Stimulated activated CD4-positive, alpha-beta T cell treated with anti-CD3 and anti-CD28 coated beads, Interleukin-15, amount 100 ng/mL, for 24 hours (primary cell): ENCODE results near the gene FHL5.
A peak's percentile ranks its signal among the peaks of the same experiment; 100 is the strongest.
"Not testable (repeated sequence)": the region's sequence is repeated elsewhere in the genome, so short reads cannot be mapped to it uniquely, and the experiment has no call there.

Experiments used
- DNase-seq: peaks from one replicate; pipeline ENCODE4 v3.0.0-alpha.2; 2020

FHL5 gene, protein sequence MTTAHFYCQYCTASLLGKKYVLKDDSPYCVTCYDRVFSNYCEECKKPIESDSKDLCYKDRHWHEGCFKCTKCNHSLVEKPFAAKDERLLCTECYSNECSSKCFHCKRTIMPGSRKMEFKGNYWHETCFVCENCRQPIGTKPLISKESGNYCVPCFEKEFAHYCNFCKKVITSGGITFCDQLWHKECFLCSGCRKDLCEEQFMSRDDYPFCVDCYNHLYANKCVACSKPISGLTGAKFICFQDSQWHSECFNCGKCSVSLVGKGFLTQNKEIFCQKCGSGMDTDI

DNA sequence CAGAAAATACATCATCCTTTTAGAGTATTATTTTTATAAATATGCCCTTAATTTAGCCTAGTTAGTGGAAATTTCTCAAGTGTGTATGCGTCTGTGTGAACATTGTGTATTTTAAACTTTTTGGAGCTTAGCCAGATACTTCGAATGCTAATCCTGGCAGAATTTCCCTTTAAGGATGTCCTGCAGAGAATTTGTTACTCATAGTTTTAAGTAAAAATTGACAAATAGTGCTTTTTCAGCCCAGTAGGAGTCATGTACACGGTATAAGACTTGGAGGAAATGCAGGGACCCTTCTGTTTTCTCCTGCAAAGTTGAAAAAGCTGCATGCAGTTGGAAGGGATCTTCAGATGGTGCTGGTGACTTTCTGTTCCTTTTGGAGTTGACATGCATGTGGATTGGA, at the start of gene FHL5:
Gene FHL5, plus strand, starts transcription at position 243 of the 400 bp plus-strand sequence. CDS start 40,486 bp downstream, outside the sequence.
- DNase-seq, result no peak

DNA sequence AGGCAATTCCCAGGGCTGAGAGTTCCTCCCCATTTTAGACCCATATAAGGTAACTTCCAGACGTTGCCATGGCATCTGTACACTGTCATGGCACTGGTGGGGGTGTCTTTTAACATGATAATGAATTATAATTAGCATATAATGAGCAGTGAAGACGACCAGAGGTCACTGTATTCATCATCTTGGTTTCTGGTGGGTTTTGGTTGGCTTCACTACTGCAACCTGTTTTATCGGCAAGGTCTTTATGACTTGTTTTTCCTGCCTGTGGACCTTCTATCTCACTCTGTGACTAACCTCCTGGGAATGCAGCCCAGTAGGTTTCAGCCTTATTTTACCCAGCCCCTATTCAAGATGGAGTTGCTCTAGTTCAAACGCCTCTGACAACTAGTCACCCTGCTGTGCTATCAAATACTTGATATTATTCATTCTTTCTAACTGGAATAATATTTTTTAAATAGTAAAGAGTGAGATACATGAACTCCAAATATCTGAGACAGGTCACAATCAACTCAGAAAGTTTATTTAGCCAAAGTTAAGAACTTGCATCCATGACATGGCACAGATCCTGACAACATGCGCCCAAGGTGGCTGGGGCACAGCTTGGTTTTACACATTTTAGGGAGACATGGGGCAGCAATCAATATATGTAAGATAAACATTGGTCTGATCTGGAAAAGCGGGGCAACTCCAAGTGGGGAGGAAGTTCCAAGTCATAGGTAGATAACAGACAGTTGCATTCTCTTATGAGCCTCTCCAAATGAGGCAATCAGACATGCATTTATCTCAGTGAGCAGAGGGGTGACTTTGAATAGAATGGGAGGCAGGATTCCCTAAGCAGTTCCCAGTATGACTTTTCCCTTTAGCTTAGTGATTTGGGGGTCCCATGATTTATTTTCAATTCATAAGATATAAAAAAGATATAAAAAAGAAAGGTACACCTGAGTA, 42.5 kb upstream of the FHL5 start:
- DNase-seq, result no peak

- no peak for DNase-seq
These were observed 41.7 kb upstream of the FHL5 start for GRCh38 chr6:96521306-96521643.

DNA sequence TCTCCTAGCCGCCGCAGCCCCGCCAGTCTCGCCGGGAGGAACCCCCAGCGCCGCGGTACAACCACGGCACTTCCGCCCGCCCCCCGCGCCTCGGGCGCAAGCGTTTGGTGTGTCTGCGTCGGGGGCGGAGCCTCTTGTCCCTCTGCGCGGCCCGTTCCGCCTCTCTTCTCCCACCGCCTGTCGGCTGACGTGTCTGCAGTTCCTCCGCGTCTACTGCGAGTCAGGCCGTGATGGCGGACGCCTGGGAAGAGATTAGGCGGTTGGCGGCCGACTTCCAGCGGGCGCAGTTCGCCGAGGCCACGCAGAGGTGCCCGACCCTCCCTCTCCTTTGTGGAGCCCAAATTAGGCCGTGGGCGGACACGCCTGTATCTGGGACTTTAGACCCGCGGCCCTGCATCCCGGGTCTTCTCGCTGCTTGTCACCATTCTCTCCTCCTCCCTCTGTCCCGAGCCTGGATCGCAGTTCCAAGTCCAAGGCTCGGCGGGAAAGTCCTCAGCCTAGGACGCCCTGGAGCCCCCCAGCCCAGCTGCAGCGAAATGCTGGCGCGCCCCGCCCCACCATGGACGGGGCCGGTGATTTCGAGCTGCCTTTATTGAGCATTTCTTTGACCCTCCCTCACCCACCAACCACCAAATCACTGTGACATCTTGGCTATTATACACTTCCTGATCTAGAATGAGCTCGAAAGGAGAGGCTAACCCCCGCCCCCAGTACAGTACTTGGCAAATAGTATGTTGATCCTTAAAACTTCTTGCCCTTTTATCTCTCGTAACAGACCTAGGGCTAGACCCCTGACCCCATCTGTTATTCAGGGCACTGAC, 41.1 kb upstream of the FHL5 start, which contains the start of gene UFL1:
Gene UFL1, plus strand, starts transcription at position 163 of the 821 bp plus-strand sequence. Its CDS starts 68 bp downstream, at position 231.
- peak; percentile 95 for DNase-seq

DNA sequence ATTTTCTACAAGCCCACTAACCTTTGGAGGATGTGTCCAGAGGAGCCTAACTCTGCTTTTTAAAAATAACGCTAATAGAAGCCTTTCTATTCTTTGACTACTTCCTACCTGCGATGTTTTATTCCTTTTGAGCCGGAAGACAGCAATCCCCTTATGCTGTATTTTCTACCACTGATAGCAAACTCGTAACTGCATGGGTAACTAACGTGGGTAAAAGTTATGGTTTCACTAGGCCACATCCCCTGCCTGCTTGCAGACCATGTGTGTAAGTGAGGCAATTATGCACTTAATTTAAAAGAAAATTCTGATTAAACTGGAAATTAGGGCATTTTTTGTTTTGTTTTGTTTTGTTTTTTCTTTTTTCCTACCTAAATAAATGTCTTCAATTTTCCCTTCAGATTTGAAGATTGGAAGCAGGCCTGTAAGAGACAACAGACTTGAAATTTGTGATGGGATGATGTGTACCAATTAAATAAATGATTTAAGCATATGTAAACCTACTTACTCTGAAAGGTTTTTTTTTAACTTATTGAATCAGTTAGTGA, 40.4 kb upstream of the FHL5 start:
- peak; percentile 11 for DNase-seq

- no peak for DNase-seq
These were observed 34.7 kb upstream of the FHL5 start for GRCh38 chr6:96528193-96528592.

DNA sequence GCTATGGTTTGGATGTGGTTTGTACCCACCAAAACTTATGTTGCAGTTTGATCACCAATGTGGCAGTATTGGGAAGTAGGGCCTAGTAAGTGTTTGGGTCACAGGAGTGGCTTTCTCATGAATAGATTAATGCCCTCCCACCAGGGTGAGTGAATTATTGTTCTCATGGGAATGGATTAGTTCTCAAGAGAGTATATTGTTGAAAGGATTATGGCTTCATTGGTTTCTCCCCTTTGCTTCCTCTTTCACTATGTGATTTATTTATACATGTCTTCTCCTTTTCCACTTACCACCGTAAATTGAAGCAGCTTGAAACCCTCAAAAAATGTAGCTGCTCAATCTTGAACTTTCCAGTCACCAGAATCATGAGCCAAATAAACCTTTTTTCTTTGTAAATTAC, 30.5 kb upstream of the FHL5 start:
- DNase-seq, result no peak

DNA sequence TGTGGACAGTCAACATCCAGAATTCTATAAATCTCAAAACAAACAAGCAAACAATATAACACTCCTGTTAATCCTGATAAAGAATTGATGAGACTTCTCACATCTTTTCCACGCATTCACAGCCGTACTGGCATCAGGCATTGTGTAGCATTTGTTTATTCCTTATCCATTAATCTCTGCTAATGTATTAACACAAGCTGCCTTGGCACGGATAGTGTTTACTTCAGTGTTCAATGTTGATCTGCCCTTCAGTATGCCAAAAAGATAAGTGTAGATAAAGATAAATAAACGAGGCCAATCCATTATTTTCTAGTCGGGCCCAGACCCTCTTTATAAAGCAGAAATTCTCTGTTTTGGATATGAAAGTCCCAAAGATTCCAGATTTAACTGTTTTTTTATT, 25.2 kb upstream of the FHL5 start:
- no peak for DNase-seq

GRCh38 chr6:96542702-96543101, 20.2 kb upstream of the FHL5 start:
- no peak for DNase-seq

GRCh38 chr6:96545882-96546281, 17.0 kb upstream of the FHL5 start:
- DNase-seq, result no peak

- no peak for DNase-seq
These were observed 15.3 kb upstream of the FHL5 start for GRCh38 chr6:96547654-96548053.

GRCh38 chr6:96554558-96554957, 8.4 kb upstream of the FHL5 start:
- no peak for DNase-seq

GRCh38 chr6:96559740-96560139, 3.2 kb upstream of the FHL5 start:
- not testable (repeated sequence) for DNase-seq

DNA sequence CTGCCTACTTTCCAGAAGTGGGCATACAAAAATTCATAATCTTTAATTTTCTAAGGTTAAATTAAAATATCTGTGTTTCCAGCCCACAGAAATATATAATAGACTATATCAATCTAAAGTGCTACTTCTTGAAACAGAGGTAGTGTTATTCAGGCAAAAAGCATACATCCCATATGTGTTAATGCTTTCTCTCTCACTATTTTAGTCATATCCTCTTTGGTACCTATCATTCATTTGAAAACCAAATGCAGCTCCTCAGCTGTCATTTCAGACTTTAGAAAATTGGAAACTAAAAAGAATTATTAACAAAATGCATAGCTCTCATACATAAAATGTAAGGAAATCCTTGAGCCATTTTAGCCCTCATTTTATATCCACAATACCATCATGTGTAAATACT, 925 bp downstream of the FHL5 start:
- no peak for DNase-seq

GRCh38 chr6:96570053-96570452, 7.1 kb downstream of the FHL5 start:
- no peak for DNase-seq

GRCh38 chr6:96571551-96571950, 8.6 kb downstream of the FHL5 start:
- DNase-seq, result no peak

DNA sequence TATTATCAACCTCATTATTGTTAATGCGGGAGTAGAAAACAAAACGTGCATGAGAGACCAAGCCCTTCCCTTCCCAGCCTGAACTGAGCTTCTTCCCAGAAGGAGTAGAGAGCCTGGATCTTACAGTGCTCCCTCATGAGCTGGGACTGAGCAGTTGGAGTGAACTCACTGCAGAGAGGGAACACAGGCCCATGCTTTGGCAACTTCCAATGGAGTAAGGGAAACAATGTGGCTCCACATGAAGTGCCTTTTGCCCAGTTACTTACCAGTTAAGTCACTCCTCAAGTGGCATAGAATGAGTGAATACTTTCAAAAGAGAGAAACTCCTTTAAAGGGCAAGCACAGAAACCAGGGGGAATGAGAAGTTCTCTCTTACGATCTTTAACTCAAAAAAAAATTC, 12.4 kb downstream of the FHL5 start:
- DNase-seq, result no peak

DNA sequence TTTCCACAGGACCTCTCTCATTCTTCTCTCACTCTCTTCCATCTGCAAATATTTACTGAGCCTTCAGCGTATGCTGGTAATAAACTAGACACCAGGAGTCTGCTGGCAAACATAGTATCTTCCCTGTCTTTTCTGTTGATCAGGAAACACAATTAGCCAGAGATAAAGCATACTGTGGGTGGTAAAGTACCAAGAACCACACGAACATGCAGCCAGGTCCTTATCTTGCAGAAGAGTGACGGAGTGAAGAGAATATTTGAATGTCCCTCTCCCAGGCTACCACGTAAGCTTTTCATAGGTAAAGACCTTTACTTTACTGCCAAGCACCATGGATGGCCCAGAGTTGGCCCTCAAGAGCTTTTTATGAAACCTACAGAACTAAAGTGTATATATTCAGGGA, 13.3 kb downstream of the FHL5 start:
- DNase-seq, result no peak

DNA sequence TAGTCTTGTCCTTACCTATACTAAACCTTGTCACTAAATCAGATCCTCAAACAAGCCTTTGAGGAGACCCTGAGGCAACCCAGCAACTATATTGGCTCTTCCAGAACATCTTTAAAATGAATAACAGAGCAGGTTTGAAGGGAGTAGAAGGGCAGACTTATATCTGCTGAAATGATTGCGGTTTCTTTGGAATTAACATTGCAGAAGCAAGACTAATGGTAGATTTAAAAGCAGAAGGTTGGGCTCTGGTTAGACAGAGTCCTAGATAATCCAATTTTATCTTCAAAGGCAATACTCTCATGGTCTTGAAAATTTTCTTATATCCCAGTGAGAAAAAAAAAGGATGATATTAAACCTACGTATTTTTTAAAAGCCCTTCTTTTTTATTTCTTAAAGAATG, 19.1 kb downstream of the FHL5 start:
- no peak for DNase-seq

DNA sequence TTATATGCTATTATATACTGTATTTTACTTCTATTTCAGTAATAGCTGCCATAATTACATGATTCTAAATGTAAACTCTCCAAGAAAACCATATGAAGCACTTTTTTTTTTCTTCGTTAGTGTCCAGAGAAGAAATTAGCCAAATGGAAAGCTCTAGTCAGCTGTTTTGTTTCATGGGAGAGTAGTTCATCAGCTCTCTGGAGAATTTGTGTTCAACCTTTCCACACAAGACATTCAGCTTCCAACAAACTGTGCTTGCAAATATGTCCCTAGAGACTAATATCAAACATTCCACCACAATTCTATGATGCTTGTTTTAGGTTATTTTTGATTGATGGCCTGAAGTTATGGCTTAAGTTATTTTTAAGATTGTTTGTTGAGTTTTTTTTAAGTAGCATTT, 19.5 kb downstream of the FHL5 start:
- no peak for DNase-seq

GRCh38 chr6:96604420-96604819, 41.5 kb downstream of the FHL5 start:
- DNase-seq, result no peak

DNA sequence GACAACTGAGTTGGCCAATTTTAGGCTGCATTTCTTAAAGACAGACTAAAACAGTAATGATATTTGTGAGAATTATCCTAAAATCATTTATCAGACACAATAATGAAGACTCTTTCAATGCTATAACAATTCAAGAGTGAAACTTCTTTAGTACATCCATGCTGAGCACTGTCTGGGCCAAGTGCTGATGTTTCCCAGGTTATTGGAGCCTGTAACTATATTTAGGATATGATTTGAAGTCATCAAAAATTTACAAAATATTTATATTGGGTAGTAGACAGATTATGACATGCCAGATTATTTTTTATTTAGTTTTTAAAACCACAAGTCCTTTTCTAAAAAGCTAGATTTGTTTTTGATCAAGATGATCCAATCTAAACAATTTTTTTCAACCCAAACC, 45.1 kb downstream of the FHL5 start:
- no peak for DNase-seq

- DNase-seq, result no peak
These were observed 47.1 kb downstream of the FHL5 start for GRCh38 chr6:96610019-96610418.
